ENCODE results near the gene HSF5. TPM values are rescaled to one million over a fixed set of nuclear protein-coding genes. Genes with fewer than 3 reads are reported as not detected.

HSF5 gene
- polyA plus RNA-seq, 3 donors, result 0.07 TPM; not detected in 2

DNA sequence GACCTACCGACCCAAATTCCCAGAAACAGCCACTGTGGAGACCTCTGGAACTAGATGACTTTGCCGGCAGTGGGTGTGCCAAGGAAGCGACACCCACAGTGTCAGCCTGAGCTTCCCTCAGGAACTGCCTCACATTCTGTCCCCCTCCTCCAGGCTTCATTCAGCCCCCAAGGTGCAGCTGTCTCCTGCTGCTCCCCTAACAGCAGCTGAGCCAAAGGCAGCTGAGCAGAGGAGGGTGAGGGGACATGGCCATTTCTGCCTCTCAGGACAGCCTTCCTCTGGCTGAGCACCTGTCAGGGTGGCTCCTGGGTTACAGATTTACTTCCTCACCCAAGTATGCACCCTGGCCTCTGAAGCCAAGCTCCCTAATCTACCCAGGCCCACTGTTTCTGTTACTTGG, 48.3 kb upstream of the HSF5 start:
- Mint-ChIP-seq H3K27ac (peak overlapping the region in 3 of 7 donors; percentile 61 to 95 (median 77)), H3K4me1 (peaks cover 55% of the 10 kb centered on the region), H3K4me3 (peak overlapping the region in 1 of 2 donors; percentile 39), H3K27me3 (ENCODE audit: low read depth in 3 of 3) (peaks cover 9 to 19% (median 15%) of the 10 kb centered on the region in 3 donors), H3K36me3 (peaks cover 2 to 12% of the 10 kb centered on the region in 2 donors), H3K9me3 (peaks cover 0 to 1% (median 0%) of the 10 kb centered on the region in 7 donors)
- no peaks in the 10 kb centered on the region for H4K20me1 ChIP-seq (ENCODE audit: insufficient read depth, low read length)
- no peak overlapping the region for H2AFZ ChIP-seq (ENCODE audit: insufficient read depth, low read depth, low read length, poor library complexity, severe bottlenecking)
- no peak overlapping the region for H3K9ac ChIP-seq (ENCODE audit: insufficient read depth, low read length, poor library complexity, severe bottlenecking)
- intact Hi-C loops (cut with micrococcal nuclease), result no loop called here
- no peak overlapping the region for H3K4me2 ChIP-seq (replicated peaks; ENCODE audit: extremely low read depth, low read length, poor library complexity, severe bottlenecking)
- 94% methylated on average over 3 of the region's 3 CpGs for WGBS (ENCODE audit: insufficient coverage)
- H3K79me2 ChIP-seq (ENCODE audit: insufficient read depth, low read length), result no peaks in the 10 kb centered on the region
- H3K9me3 ChIP-seq (replicated peaks in 1 of 2; ENCODE audit: control insufficient read depth in 1 of 2, insufficient read depth in 1 of 2, low read length in 2 of 2), result no peaks in the 10 kb centered on the region
- no peak overlapping the region for H3K27ac ChIP-seq (ENCODE audit: low read depth in 1 of 2, low read length in 2 of 2)
- H3K36me3 ChIP-seq (replicated peaks in 1 of 2; ENCODE audit: control insufficient read depth in 1 of 2, insufficient read depth in 2 of 2, low read length in 2 of 2), result no peaks in the 10 kb centered on the region
- H3K4me3 ChIP-seq (replicated peaks in 1 of 3; ENCODE audit: low read depth in 2 of 3, low read length in 3 of 3), result no peak overlapping the region
- peaks cover 4 to 9% of the 10 kb centered on the region in 2 donors for H3K27me3 ChIP-seq (ENCODE audit: control insufficient read depth in 2 of 2, insufficient read depth in 2 of 2, low read length in 2 of 2)
- H3K4me1 ChIP-seq (ENCODE audit: control insufficient read depth in 1 of 2, insufficient read depth in 2 of 2, low read length in 2 of 2), result peaks cover 51 to 56% of the 10 kb centered on the region in 2 donors
- TF ChIP-seq, protein P1, sequence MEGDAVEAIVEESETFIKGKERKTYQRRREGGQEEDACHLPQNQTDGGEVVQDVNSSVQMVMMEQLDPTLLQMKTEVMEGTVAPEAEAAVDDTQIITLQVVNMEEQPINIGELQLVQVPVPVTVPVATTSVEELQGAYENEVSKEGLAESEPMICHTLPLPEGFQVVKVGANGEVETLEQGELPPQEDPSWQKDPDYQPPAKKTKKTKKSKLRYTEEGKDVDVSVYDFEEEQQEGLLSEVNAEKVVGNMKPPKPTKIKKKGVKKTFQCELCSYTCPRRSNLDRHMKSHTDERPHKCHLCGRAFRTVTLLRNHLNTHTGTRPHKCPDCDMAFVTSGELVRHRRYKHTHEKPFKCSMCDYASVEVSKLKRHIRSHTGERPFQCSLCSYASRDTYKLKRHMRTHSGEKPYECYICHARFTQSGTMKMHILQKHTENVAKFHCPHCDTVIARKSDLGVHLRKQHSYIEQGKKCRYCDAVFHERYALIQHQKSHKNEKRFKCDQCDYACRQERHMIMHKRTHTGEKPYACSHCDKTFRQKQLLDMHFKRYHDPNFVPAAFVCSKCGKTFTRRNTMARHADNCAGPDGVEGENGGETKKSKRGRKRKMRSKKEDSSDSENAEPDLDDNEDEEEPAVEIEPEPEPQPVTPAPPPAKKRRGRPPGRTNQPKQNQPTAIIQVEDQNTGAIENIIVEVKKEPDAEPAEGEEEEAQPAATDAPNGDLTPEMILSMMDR (IDR thresholded peaks at IDR 0.05), result no peak
- no peak for DNase-seq

DNA sequence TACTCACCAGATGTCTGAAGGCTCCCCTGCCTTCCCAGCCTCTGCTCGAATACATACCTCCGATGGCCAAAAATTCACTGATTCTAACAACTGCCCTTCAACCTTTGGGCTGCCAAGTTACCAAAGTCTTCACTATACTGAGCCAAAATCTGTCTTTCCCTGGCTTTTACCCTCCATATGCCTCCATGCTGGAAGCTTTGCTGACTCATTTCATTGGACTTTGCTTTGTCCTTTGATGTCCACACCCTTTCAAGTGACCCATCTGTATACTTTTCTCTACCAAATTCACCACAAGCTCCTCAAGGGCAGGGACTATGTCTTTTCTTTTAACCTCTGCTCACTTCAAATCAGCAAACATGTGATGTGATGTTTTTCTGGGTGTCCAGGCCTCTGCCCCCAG, 47.2 kb upstream of the HSF5 start:
- peaks cover 2 to 12% of the 10 kb centered on the region in 2 donors for H3K36me3 Mint-ChIP-seq
- H3K4me3 ChIP-seq (replicated peaks in 1 of 3; ENCODE audit: low read depth in 2 of 3, low read length in 3 of 3), result no peak overlapping the region
- H3K36me3 ChIP-seq (replicated peaks in 1 of 2; ENCODE audit: control insufficient read depth in 1 of 2, insufficient read depth in 2 of 2, low read length in 2 of 2), result no peaks in the 10 kb centered on the region
- H3K27ac Mint-ChIP-seq, result peak overlapping the region; percentile 88 to 98 (median 94)
- TF ChIP-seq, protein P1 (IDR thresholded peaks at IDR 0.05), result no peak
- H2AFZ ChIP-seq (ENCODE audit: insufficient read depth, low read depth, low read length, poor library complexity, severe bottlenecking), result no peak overlapping the region
- H3K27me3 Mint-ChIP-seq (ENCODE audit: low read depth in 3 of 3), result peaks cover 20 to 30% (median 24%) of the 10 kb centered on the region in 3 donors
- peak in 2 of 3 donors; percentile 18 to 44 for DNase-seq
- peak overlapping the region; percentile 72 to 87 for H3K27ac ChIP-seq (ENCODE audit: low read depth in 1 of 2, low read length in 2 of 2)
- WGBS (ENCODE audit: insufficient coverage), result 95% methylated on average over 2 of the region's 2 CpGs
- no peaks in the 10 kb centered on the region for H3K79me2 ChIP-seq (ENCODE audit: insufficient read depth, low read length)
- no peaks in the 10 kb centered on the region for H4K20me1 ChIP-seq (ENCODE audit: insufficient read depth, low read length)
- peaks cover 55 to 61% of the 10 kb centered on the region in 2 donors for H3K4me1 ChIP-seq (ENCODE audit: control insufficient read depth in 1 of 2, insufficient read depth in 2 of 2, low read length in 2 of 2)
- intact Hi-C loops (cut with micrococcal nuclease), result no loop called here
- H3K9me3 Mint-ChIP-seq, result peaks cover 0 to 2% (median 0%) of the 10 kb centered on the region in 7 donors
- H3K27me3 ChIP-seq (ENCODE audit: control insufficient read depth in 2 of 2, insufficient read depth in 2 of 2, low read length in 2 of 2), result peaks cover 4 to 20% of the 10 kb centered on the region in 2 donors
- H3K9ac ChIP-seq (ENCODE audit: insufficient read depth, low read length, poor library complexity, severe bottlenecking), result no peak overlapping the region
- H3K4me2 ChIP-seq (replicated peaks; ENCODE audit: extremely low read depth, low read length, poor library complexity, severe bottlenecking), result no peak overlapping the region
- H3K4me1 Mint-ChIP-seq, result peaks cover 58% of the 10 kb centered on the region
- peak overlapping the region in 1 of 2 donors; percentile 35 for H3K4me3 Mint-ChIP-seq
- H3K9me3 ChIP-seq (replicated peaks in 1 of 2; ENCODE audit: control insufficient read depth in 1 of 2, insufficient read depth in 1 of 2, low read length in 2 of 2), result no peaks in the 10 kb centered on the region

Measured in CD14-positive monocyte (primary cell).